GOT3 (cell line): ENCODE results near the gene ZCWPW1.

Experiments
- DNase-seq: peaks from one replicate; lab custom pipeline; 2025; ENCODE audit warnings: mixed read lengths; lab: John Stamatoyannopoulos, UW

The ZCWPW1 gene

GRCh38 chr7:100428199-100428966, at the start of gene ZCWPW1:
ZCWPW1 (minus strand) TSS chr7:100428703; CDS start chr7:100420649, 8,054 bp downstream.
- DNase-seq: peak; percentile 87

GRCh38 chr7:100477871-100478267, 49.4 kb upstream of the ZCWPW1 start:
- no peak for DNase-seq

- no peak for DNase-seq
These were observed 48.7 kb upstream of the ZCWPW1 start for GRCh38 chr7:100476903-100477870.

GRCh38 chr7:100476101-100476780, 47.7 kb upstream of the ZCWPW1 start:
- DNase-seq: no peak

GRCh38 chr7:100475549-100475948, 47.0 kb upstream of the ZCWPW1 start:
- DNase-seq: no peak

GRCh38 chr7:100472854-100473499, 44.5 kb upstream of the ZCWPW1 start:
- no peak for DNase-seq

- DNase-seq: no peak
These were observed 43.8 kb upstream of the ZCWPW1 start for GRCh38 chr7:100472121-100472851.

GRCh38 chr7:100471021-100471420, 42.5 kb upstream of the ZCWPW1 start:
- no peak for DNase-seq

GRCh38 chr7:100469227-100470044, 40.9 kb upstream of the ZCWPW1 start:
- peak; percentile 47 for DNase-seq

- no peak for DNase-seq
These were observed 39.3 kb upstream of the ZCWPW1 start for GRCh38 chr7:100467638-100468373.

GRCh38 chr7:100466653-100467605, 38.4 kb upstream of the ZCWPW1 start:
- no peak for DNase-seq

GRCh38 chr7:100465702-100466311, 37.3 kb upstream of the ZCWPW1 start:
- peak; percentile 14 for DNase-seq

GRCh38 chr7:100465299-100465698, 36.8 kb upstream of the ZCWPW1 start:
- DNase-seq: no peak

GRCh38 chr7:100464791-100465190, 36.3 kb upstream of the ZCWPW1 start:
- no peak for DNase-seq

- no peak for DNase-seq
These were observed 35.7 kb upstream of the ZCWPW1 start, which contains the start of gene SPACDR for GRCh38 chr7:100464210-100464660. SPACDR (minus strand) TSS chr7:100464260; CDS start chr7:100464025, 235 bp downstream.

GRCh38 chr7:100457033-100457432, 28.5 kb upstream of the ZCWPW1 start:
- no peak for DNase-seq

- DNase-seq: no peak
These were observed 28.1 kb upstream of the ZCWPW1 start for GRCh38 chr7:100456562-100456961.

- no peak for DNase-seq
These were observed 26.7 kb upstream of the ZCWPW1 start for GRCh38 chr7:100455206-100455605.
